OCI-LY7 (cell line): ENCODE measurements around the gene CYTH3.

Experiments used
- CTCF ChIP-seq: fragments of 200-600 bp; sonication (generic); conservative IDR thresholded peaks from 2 replicates; pipeline ENCODE4 v1.5.1; 2014; ENCODE audit warnings: mild to moderate bottlenecking, antibody characterized with exemption, low read length, moderate library complexity, mixed read lengths
- EZH2phosphoT487 ChIP-seq: fragments of 200-600 bp; sonication (generic); IDR thresholded peaks from 2 replicates; pipeline ENCODE4 v1.6.1; 2018; ENCODE audit warnings: low read depth, borderline replicate concordance, mild to moderate bottlenecking, mixed run types, antibody characterized with exemption, low read length, moderate library complexity, mixed read lengths

DNA sequence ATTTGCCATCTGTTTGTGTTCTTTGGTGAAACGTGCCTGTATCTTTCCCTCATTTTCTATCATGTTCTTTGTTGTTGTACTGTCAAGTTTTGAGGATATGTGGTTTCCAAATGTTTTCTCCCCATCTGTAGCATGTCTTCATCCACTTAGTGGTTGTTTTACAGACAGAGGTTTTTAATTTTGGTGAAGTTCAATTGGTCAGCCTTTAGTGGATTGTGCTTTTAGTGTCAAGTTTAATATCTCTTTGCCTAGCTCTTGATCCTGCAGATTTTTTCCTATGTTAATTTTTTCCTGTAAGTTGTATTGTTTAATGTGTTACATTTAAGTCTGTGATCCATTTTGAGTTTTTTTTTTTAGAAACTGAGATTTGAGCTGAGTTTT, 145.3 kb downstream of the CYTH3 start:
- TF ChIP-seq CTCF (no peak), EZH2phosphoT487 (no peak)
